Activated naive CD8-positive, alpha-beta T cell treated with anti-CD3 and anti-CD28 coated beads for 36 hours (primary cell): ENCODE results near the gene KRI1. TPM values are rescaled to one million over a fixed set of nuclear protein-coding genes. Genes with fewer than 3 reads are reported as not detected.
A peak's percentile ranks its signal among the peaks of the same experiment; 100 is the strongest.
"Not testable (repeated sequence)": the region's sequence is repeated elsewhere in the genome, so short reads cannot be mapped to it uniquely, and the experiment has no call there.

Source experiments
- DNase-seq: peaks from one replicate; pipeline ENCODE4 v3.0.0; 2021
- H3K27ac Mint-ChIP-seq: one replicate; pipeline ENCODE4 v1.8.0; 2022; ENCODE audit warnings: mild to moderate bottlenecking, moderate library complexity, mixed read lengths
- H3K27me3 Mint-ChIP-seq: one replicate; pipeline ENCODE4 v1.8.0; 2022; ENCODE audit warnings: mild to moderate bottlenecking, mixed read lengths
- H3K36me3 Mint-ChIP-seq: one replicate; pipeline ENCODE4 v1.8.0; 2021; ENCODE audit warnings: mild to moderate bottlenecking, mixed read lengths
- H3K4me1 Mint-ChIP-seq: one replicate; pipeline ENCODE4 v1.8.0; 2021; ENCODE audit warnings: mixed read lengths
- H3K4me3 Mint-ChIP-seq: one replicate; pipeline ENCODE4 v1.8.0; 2022; ENCODE audit warnings: mild to moderate bottlenecking, moderate library complexity, mixed read lengths
- H3K9me3 Mint-ChIP-seq: one replicate; pipeline ENCODE4 v1.8.0; 2022; ENCODE audit warnings: mixed read lengths
- total RNA-seq, 2 experiments: library from RNA; stranded (reverse); gene quantifications; one replicate each; pipeline ENCODE4 v1.2.3, GENCODE V29; 2021

The KRI1 gene
- total RNA-seq, 2 experiments from 2014 or later, result 66.3 to 69.2 TPM

DNA sequence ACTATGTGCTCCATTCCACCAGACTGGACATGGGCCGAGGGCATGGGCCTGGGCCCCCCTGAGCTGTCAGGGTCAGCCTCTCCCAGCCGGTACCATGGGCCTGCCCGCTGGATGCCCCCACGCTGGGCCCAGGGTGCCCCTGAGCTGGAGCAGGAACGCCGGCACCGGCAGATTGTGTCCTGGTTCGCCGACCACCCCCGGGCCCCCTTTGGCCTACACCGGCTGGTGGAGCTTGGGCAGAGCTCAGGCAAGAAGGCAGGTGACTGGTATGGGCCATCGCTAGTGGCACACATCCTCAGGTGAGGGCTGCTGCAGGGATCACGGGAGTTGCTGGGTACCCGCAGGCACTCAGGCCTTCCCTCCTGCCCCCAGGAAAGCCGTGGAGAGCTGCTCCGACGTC, 19.0 kb downstream of the KRI1 start:
- peaks cover 15% of the 10 kb centered on the region for H3K4me1 Mint-ChIP-seq
- no peak for DNase-seq
- H3K4me3 Mint-ChIP-seq, result no peak overlapping the region
- peaks cover 14% of the 10 kb centered on the region for H3K36me3 Mint-ChIP-seq
- H3K27me3 Mint-ChIP-seq, result no peaks in the 10 kb centered on the region
- no peaks in the 10 kb centered on the region for H3K9me3 Mint-ChIP-seq
- H3K27ac Mint-ChIP-seq, result no peak overlapping the region

DNA sequence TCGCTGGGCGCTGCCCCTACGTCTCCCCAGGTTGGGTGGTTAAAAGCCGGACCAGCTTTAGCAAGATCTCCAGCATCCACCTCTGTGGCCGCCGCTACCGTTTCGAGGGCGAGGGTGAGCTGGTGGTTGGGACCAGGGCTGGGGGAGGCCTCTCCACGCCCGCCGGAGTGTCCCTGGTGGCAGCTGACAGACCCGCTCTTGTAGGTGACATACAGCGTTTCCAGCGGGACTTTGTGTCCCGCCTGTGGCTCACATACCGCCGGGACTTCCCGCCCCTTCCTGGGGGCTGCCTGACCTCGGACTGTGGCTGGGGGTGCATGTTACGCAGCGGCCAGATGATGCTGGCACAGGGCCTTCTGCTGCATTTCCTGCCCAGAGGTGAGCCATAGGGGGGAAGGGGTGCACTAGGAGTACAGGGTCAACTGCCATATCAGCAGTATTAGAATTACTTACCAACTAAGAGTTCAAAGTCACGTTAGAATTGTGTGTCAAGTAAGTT, 21.0 kb downstream of the KRI1 start:
- Mint-ChIP-seq H3K36me3 (peaks cover 3% of the 10 kb centered on the region), H3K4me3 (peak overlapping the region; percentile 86), H3K9me3 (no peaks in the 10 kb centered on the region), H3K27me3 (peaks cover 3% of the 10 kb centered on the region), H3K4me1 (peaks cover 11% of the 10 kb centered on the region), H3K27ac (peak overlapping the region; percentile 79)
- DNase-seq, result peak; percentile 10

DNA sequence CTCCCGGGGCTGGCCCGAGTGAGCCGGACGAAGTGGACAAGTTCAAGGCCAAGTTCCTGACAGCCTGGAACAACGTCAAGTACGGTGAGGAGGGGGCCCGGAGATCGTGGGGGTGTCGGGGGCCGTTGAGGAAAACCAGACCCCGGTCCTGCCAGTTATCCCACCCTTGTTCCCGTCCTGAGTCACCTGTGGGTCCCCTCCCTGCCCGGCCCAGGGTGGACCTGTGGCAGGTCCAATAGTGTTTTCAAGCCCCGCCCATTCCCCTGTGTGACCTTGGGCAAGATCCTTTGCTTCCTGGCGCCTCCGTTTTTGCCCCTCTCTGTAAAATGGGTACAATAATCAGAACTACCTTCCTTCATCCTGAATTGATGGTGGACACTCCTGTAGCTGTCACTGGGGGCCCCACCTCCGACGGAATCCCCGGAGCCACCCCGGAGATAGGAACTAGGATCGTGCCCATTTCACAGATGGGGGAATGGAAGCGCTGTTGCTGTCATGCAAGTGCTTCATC, 21.5 kb downstream of the KRI1 start:
- Mint-ChIP-seq H3K9me3 (no peaks in the 10 kb centered on the region), H3K4me1 (peaks cover 11% of the 10 kb centered on the region), H3K4me3 (peak overlapping the region; percentile 86), H3K36me3 (peaks cover 3% of the 10 kb centered on the region), H3K27ac (peak overlapping the region; percentile 79), H3K27me3 (peaks cover 6% of the 10 kb centered on the region)
- DNase-seq, result peak; percentile 22

DNA sequence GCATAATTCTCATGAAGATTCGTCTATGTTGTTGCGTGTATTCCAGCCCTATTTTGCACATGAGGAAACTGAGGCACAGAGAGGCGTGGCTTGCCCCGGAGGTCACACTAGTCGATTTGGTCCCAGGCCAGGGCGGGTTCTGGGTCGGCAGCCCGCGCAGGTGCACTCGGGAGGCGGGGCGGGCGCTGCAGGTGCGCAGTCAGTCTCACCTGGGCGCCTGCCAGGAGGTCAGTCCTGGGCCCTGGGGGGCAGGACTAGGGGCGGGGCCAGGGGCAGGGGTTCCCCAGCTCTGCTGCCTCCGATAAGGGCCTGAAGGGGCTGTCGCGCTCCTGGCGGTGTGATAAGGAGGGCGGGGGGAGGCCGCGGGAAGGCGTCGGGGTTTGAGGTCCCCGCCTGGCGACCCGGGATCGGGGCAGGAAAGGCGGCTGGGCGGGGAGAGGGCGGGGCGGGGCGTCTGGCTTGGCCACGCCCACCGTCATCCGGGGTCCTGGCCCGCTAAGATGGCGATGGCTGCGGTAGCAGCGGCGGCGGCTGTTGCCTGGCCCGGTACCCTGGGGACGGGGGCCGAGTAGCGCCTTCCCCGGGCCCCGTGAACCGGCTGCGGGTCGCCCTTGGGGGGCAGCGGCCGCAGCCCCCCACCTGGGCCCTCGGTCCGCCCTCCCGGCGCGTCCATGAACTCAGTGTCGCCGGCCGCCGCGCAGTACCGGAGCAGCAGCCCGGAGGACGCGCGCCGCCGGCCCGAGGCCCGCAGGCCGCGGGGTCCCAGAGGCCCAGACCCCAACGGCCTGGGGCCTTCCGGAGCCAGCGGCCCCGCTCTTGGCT, 22.2 kb downstream of the KRI1 start, which contains the start of gene ATG4D:
TSS of gene ATG4D (plus strand) at position 485 of the 822 bp plus-strand sequence. CDS start at position 672, 187 bp downstream.
- peak within 1 kb of the TSS; percentile 79 for H3K27ac Mint-ChIP-seq
- peak within 1 kb of the TSS; percentile 86 for H3K4me3 Mint-ChIP-seq
- peak; percentile 80 for DNase-seq
- peaks cover 11% of the 10 kb centered on the region for H3K4me1 Mint-ChIP-seq
- no peaks in the 10 kb centered on the region for H3K36me3 Mint-ChIP-seq
- H3K9me3 Mint-ChIP-seq, result no peaks in the 10 kb centered on the region
- H3K27me3 Mint-ChIP-seq, result peaks cover 12% of the 10 kb centered on the region

DNA sequence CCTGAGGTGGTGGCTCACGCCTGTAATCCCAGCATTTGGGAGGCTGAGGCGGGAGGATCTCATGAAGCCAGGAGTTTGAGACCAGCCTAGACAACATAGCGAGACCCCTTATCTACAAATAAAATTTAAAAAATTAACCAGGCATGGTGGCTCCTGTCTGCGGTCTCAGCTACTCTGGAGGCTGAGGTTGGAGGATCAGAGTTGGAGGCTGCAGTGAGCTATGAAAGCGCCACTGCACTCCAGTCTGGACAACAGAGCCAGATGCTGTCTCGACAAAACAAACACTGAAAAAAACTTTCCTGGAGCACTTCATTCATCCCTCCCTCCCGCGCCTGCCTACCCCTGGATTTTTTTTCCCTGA, 22.8 kb downstream of the KRI1 start:
- Mint-ChIP-seq H3K27me3 (peaks cover 18% of the 10 kb centered on the region), H3K4me1 (peaks cover 11% of the 10 kb centered on the region), H3K9me3 (no peaks in the 10 kb centered on the region), H3K4me3 (peak overlapping the region; percentile 71), H3K36me3 (no peaks in the 10 kb centered on the region), H3K27ac (peak overlapping the region; percentile 58)
- DNase-seq, result no peak

DNA sequence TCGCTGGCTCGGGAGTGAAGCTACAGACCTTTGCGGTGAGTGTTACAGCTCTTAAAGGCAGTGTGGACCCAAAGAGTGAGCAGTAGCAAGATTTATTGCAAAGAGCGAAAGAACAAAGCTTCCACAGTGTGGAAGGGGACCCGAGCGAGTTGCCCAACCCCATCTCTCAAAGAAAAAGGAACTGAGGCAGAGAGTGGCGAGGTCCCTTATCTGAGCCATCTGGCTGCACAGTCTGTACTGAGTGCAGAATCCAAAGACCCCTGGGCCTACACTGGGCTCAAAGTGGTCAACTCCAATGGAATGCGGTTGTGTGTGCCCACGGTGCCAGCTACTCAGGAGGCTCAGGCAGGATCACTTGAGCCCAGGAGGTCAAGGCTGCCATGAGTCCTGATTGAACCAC, 26.8 kb downstream of the KRI1 start:
- not testable (repeated sequence) for H3K4me3 Mint-ChIP-seq, H3K27ac Mint-ChIP-seq

DNA sequence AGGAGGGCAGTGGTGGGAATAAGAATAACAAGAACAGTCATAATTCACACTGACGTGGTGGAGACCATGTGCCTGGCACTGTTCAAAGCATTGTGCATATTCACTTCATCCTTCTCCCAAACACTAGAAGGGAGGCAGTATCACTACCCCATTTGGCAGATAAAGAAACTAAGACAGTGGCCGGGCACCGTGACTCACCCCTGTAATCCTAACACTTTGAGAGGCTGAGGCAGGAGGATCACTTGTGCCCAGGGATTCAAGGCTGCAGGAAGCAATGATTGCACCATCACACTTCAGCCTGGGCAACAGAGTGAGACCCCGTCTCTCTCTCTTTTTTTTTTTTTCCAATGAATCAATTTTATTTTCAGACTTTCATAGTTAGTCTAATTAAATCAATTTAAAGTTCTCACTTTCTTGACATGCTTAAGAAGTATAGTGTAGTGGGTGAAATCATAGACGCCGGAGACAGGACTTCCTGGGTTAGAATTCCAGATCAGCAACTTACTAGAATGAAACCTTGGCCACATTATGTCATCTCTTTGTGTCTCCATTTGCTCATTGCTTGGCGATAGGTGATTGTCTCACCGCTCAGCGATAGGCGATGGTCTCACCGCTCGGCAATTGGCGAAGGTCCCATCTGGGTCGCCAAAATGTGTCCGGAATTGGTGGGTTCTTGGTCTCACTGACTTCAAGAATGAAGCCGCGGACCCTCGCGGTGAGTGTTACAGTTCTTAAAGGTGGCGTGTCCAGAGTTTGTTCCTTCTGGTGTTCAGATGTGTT, 27.4 kb downstream of the KRI1 start:
- Mint-ChIP-seq H3K9me3 (no peaks in the 10 kb centered on the region), H3K27me3 (peaks cover 27% of the 10 kb centered on the region), H3K36me3 (no peaks in the 10 kb centered on the region), H3K4me3 (no peak overlapping the region), H3K27ac (no peak overlapping the region), H3K4me1 (peaks cover 3% of the 10 kb centered on the region)
- DNase-seq, result no peak

More for the DNA sequence above, 26.8 kb downstream of the KRI1 start:
- not testable (repeated sequence) for H3K9me3 Mint-ChIP-seq, H3K4me1 Mint-ChIP-seq, H3K36me3 Mint-ChIP-seq, DNase-seq
- peaks cover 25% of the 10 kb centered on the region for H3K27me3 Mint-ChIP-seq

DNA sequence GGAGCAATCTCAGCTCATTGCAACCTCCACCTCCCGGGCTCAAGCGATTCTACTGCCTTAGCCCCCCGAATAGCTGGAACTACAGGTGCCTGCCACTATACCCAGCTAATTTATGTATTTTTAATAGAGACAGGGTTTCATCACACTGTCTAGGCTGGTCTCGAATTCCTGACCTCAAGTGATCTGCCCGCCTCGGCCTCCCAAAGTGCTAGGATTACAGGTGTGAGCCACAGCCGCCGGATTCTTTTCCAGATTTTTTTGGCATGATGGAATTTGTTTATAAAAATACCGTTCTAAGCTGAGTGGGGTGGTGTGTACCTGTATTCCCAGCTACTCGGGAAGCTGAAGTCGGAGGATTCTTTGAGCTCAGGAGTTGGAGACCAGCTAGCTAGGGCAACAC, 28.1 kb downstream of the KRI1 start:
- Mint-ChIP-seq H3K27me3 (peaks cover 27% of the 10 kb centered on the region), H3K27ac (no peak overlapping the region), H3K4me3 (no peak overlapping the region), H3K9me3 (peaks cover 1% of the 10 kb centered on the region), H3K4me1 (no peaks in the 10 kb centered on the region), H3K36me3 (no peaks in the 10 kb centered on the region)
- no peak for DNase-seq

DNA sequence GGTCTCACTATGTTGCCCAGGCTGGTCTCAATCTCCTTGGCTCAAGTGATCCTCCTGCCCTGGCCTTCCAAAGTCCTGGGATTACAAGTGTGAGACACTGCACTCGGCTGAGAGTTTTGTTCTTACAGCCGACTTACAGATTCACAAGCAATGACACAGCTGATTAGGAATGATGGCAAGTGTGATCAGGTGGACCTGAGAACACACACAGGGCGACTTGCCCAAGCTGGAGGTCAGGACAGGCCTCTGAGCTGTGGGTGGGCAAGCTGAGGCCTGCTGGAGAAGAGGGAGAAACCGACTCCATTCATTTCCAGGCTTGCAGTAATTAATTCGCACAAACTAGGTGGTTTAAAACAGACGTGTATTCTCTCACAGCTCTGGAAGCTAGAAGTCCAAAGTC, 30.2 kb downstream of the KRI1 start:
- no peak for DNase-seq
- no peak overlapping the region for H3K27ac Mint-ChIP-seq
- H3K27me3 Mint-ChIP-seq, result peaks cover 27% of the 10 kb centered on the region
- peaks cover 7% of the 10 kb centered on the region for H3K9me3 Mint-ChIP-seq
- H3K4me3 Mint-ChIP-seq, result no peak overlapping the region
- no peaks in the 10 kb centered on the region for H3K36me3 Mint-ChIP-seq
- H3K4me1 Mint-ChIP-seq, result no peaks in the 10 kb centered on the region

DNA sequence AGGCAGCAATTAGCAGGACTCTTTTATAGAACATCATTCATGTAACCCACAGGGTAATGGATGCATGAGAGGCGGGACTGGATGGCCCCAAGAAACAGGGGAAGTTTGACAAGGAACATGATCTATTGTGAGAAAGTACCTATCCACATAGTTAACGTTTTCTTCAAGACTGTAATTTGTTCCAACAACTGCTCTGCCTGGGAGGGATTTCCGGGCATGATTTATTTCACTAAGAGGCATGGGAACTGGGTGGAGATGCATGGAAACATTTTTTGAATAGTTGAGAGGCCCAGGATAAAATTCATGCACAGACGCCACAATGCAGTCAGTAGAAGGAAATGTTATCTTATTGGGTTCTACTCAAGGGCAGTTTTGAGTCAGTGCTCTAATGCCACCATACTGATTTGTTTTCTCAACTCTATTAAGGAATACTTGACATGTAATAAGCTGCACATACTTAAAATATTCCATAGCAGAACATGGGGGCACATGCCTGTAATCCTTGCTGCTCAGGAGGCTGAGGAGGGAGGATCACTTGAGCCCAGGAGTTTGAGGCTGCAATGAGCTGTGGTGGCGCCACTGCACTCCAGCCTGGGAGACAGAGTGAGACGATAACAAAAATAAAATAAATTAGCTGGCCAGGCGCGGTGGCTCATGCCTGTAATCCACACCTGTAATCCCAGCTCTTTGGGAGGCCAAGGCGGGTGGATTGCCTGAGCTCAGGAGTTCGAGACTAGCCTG, 32.0 kb downstream of the KRI1 start:
- no peaks in the 10 kb centered on the region for H3K36me3 Mint-ChIP-seq
- no peaks in the 10 kb centered on the region for H3K4me1 Mint-ChIP-seq
- H3K27me3 Mint-ChIP-seq, result peaks cover 17% of the 10 kb centered on the region
- H3K27ac Mint-ChIP-seq, result no peak overlapping the region
- no peak overlapping the region for H3K4me3 Mint-ChIP-seq
- peaks cover 7% of the 10 kb centered on the region for H3K9me3 Mint-ChIP-seq
- DNase-seq, result no peak

DNA sequence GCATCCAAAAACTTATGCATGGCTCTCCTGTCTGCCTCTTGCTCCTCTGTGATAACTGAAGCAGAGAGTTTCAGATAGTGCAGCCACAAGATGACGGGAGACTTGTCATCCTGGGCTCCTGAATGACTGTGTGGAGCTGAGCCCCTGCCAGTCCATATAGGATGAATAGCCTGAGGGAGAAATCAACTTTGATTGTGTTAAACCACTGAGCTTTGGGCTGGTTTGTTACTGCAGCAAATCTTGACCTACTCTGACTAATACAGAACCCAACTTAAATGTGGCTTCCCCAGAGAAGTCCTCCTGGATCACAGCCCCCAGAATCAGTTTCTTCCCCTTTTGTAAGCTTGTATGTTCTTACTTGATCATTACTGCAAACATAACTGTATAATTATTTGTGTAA, 33.4 kb downstream of the KRI1 start:
- peaks cover 8% of the 10 kb centered on the region for H3K27me3 Mint-ChIP-seq
- H3K27ac Mint-ChIP-seq, result no peak overlapping the region
- H3K9me3 Mint-ChIP-seq, result peaks cover 7% of the 10 kb centered on the region
- DNase-seq, result no peak
- H3K36me3 Mint-ChIP-seq, result no peaks in the 10 kb centered on the region
- no peak overlapping the region for H3K4me3 Mint-ChIP-seq
- H3K4me1 Mint-ChIP-seq, result no peaks in the 10 kb centered on the region

DNA sequence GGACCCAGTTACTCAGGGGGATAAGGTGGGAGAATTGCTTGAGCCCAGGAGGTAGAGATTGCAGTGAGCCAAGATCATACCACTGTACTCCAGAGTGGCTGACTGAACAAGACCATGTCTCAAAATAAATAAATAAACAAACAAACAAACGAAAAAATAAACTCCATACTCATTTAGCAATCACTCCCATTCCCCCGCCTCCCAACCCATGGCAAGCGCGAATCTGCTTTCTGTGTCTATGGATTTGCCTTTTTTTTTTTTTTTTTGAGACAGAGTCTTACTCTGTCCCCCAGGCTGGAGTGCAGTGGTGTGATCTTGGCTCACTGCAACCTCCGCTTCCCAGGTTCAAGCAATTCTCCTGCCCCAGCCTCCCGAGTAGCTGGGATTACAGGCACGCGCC, 38.9 kb downstream of the KRI1 start:
- not testable (repeated sequence) for H3K27me3 Mint-ChIP-seq, H3K4me1 Mint-ChIP-seq, H3K27ac Mint-ChIP-seq, H3K4me3 Mint-ChIP-seq, DNase-seq, H3K36me3 Mint-ChIP-seq, H3K9me3 Mint-ChIP-seq

DNA sequence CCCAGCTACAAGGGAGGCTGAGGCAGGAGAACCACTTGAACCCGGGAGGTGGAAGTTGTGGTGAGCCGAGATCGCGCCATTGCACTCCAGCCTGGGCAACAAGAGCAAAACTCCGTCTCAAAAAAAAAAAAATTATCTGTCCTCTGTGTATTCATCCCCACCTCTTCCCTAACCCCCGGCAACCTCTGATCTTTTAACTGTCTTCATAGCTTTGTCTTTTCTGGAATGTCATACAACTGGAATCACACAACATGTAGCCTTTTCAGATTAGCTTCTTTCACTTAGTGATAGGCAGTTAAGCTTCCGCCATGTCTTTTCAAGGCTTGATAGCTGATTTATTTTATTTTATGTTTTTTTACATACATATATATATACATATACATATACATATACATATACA, 40.2 kb downstream of the KRI1 start:
- Mint-ChIP-seq H3K36me3 (no peaks in the 10 kb centered on the region), H3K27ac (no peak overlapping the region), H3K27me3 (peaks cover 3% of the 10 kb centered on the region), H3K4me3 (no peak overlapping the region), H3K4me1 (no peaks in the 10 kb centered on the region), H3K9me3 (no peaks in the 10 kb centered on the region)
- DNase-seq, result no peak

DNA sequence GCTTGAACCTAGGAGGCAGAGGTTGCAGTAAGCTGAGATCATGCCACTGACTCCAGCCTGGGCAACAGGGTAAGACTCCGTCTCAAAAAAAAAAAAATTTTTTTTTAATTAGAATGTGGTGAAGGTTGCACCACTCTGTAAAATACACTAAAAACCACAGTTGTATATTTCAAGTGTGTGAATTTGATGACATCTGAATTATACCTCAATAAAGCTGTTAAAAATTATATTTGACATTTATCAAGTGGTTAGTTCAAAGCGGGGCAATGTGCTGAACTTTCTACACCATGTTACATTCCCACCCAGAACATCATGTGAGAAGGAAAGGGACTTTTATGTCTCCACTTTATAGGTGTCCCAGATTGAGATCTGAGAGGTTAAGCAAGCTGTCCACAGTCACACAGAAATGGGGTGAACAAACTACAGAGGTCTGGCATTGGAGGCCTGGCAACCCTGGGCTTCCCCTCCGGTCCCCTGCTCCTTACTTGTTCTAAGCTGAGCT, 42.6 kb downstream of the KRI1 start:
- no peaks in the 10 kb centered on the region for H3K36me3 Mint-ChIP-seq
- no peak overlapping the region for H3K27ac Mint-ChIP-seq
- DNase-seq, result no peak
- no peaks in the 10 kb centered on the region for H3K9me3 Mint-ChIP-seq
- H3K4me1 Mint-ChIP-seq, result peaks cover 11% of the 10 kb centered on the region
- H3K27me3 Mint-ChIP-seq, result peaks cover 22% of the 10 kb centered on the region
- H3K4me3 Mint-ChIP-seq, result no peak overlapping the region
